GM06990 (cell line): ENCODE data around the gene TEN1.

Source experiments
- DNase-seq: peaks from one replicate; pipeline ENCODE4 v3.0.0-alpha.2; 2011; ENCODE audit not compliant: insufficient read length; ENCODE audit errors: extremely low read depth
- H3K27me3 ChIP-seq: replicated peaks from 2 replicates; pipeline ENCODE4 v1.6.0; 2011; ENCODE audit warnings: low read length; ENCODE audit not compliant: control insufficient read depth, insufficient read depth
- H3K36me3 ChIP-seq: 2 replicates; pipeline ENCODE4 v1.5.1; 2011; ENCODE audit warnings: low read length; ENCODE audit not compliant: control insufficient read depth, insufficient read depth
- H3K4me3 ChIP-seq: replicated peaks from 2 replicates; pipeline ENCODE4 v1.5.1; 2011; ENCODE audit warnings: low read depth, mild to moderate bottlenecking, control low read depth, low read length
- TF ChIP-seq, protein P1 (sequence below): IDR thresholded peaks from 2 replicates; pipeline ENCODE4 v1.5.1; 2011; ENCODE audit warnings: low read length, control low read depth, mild to moderate bottlenecking, inconsistent platforms; ENCODE audit not compliant: insufficient read depth, poor library complexity, severe bottlenecking

The TEN1 gene

DNA sequence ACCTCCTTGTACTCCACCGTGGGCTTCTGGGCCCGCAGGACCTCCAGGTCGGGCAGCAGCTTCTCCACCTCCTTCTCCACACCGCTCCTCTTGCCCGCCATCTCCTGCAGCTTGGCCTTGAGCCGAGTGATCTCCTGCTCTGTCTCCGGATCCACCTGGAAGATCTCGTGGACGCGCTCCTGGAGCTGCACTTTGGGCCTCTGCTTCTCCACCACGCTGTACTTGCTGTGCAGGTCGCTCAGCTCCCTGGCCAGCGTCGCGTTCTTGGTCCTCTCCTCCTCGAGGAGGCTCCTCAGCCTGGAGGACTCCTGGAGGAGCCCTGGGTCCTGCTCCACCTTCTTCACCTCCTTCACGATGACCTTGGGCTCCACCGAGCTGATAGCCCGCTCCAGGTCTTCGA, 30.4 kb downstream of the TEN1 start:
- Histone ChIP-seq H3K36me3 (peaks cover 3% of the 10 kb centered on the region), H3K4me3 (no peak overlapping the region), H3K27me3 (no peaks in the 10 kb centered on the region; the same call in 1 of the 2 replicates)
- TF ChIP-seq, protein P1, sequence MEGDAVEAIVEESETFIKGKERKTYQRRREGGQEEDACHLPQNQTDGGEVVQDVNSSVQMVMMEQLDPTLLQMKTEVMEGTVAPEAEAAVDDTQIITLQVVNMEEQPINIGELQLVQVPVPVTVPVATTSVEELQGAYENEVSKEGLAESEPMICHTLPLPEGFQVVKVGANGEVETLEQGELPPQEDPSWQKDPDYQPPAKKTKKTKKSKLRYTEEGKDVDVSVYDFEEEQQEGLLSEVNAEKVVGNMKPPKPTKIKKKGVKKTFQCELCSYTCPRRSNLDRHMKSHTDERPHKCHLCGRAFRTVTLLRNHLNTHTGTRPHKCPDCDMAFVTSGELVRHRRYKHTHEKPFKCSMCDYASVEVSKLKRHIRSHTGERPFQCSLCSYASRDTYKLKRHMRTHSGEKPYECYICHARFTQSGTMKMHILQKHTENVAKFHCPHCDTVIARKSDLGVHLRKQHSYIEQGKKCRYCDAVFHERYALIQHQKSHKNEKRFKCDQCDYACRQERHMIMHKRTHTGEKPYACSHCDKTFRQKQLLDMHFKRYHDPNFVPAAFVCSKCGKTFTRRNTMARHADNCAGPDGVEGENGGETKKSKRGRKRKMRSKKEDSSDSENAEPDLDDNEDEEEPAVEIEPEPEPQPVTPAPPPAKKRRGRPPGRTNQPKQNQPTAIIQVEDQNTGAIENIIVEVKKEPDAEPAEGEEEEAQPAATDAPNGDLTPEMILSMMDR = no peak
- no peak for DNase-seq

DNA sequence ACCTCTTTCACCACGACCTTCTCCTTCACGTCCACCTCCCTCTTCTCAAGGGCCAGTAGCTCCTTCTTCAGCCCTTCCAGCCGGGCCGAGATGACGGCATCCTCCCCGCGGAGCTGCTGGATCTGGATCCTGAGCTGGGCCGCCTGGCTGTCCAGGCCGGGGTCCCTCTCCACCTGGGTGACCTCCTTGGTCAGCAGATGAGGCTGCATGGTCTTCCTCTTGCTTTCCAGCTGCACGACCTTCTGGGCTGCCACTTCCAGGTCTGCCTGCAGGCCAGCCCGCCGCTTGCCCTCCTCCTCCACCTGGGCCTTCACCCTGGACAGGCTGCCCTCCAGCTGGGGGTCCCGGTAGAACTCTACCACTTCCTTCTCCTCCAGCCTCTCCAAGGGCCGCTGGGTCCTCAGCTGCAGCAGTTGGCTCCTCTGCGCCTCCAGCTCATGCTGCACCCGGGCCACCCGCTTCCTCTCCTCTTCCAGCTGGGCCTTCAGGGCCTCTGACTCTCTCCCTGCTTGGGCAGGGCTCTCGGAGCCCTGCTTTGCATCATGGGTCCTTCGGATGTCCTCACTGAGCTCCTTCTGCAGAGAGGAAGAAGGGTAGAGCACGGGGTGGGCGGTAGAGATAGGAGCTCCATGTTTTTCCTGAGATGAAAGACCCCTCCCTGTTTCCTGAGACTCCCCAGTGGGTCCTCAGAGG, 31.1 kb downstream of the TEN1 start:
- DNase-seq = no peak
- no peak overlapping the region for H3K4me3 ChIP-seq
- H3K36me3 ChIP-seq = no peaks in the 10 kb centered on the region; the same call in 1 of the 2 replicates
- H3K27me3 ChIP-seq = no peaks in the 10 kb centered on the region; the same call in 1 of the 2 replicates
- TF ChIP-seq, protein P1 = no peak

DNA sequence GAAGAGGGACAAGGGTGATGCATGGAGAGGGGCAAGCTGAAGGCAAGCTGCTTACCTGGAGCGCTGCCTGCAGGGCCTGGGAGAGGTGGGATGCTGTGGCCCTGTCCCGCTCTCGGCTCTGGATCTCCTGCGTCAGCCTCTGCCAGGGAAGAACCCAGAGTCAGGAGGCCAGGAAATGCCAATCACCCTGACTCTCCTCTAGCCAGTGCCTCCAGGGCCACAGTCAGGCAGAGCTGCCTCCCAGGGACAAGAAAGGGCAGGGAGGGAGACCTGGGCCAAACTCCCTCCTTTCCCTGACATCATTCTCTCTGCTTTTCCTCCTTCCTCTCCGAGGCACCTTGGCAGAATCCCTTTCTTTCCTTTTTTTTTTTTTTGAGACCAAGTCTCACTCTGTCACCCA, 32.9 kb downstream of the TEN1 start:
- Histone ChIP-seq H3K4me3 (no peak overlapping the region), H3K36me3 (no peaks in the 10 kb centered on the region), H3K27me3 (no peaks in the 10 kb centered on the region; the same call in 1 of the 2 replicates)
- TF ChIP-seq, protein P1 = no peak
- DNase-seq = no peak

DNA sequence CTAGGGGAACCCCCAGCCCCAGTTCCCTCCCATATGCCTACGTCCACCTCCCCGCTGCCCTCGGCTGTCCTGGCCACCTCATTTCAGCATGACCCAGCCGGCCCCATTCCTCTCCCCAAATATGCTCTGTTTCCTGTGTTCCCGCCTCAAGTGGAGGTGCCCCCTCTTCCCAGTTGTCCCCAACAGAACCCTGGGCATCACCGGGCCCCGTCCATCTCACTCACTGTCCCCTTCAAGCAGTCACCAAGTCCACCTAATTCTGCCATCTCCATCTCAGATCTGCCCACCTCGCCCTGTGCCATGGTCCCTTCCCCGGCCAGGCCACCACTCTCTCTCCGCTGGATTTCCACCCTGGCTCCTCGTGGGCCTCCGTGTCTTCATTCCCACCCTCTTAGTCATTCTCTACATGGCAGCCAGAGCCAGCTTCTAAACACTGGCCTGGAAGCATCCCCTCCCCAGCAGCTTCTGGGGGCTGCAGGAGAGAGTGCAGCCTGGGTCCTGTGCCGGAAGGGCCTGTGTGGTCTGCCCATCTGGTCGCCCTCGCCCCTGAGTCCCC, 34.4 kb downstream of the TEN1 start:
- DNase-seq = no peak
- Histone ChIP-seq H3K36me3 (no peaks in the 10 kb centered on the region), H3K4me3 (no peak overlapping the region), H3K27me3 (no peaks in the 10 kb centered on the region; the same call in 1 of the 2 replicates)
- TF ChIP-seq, protein P1 = no peak

DNA sequence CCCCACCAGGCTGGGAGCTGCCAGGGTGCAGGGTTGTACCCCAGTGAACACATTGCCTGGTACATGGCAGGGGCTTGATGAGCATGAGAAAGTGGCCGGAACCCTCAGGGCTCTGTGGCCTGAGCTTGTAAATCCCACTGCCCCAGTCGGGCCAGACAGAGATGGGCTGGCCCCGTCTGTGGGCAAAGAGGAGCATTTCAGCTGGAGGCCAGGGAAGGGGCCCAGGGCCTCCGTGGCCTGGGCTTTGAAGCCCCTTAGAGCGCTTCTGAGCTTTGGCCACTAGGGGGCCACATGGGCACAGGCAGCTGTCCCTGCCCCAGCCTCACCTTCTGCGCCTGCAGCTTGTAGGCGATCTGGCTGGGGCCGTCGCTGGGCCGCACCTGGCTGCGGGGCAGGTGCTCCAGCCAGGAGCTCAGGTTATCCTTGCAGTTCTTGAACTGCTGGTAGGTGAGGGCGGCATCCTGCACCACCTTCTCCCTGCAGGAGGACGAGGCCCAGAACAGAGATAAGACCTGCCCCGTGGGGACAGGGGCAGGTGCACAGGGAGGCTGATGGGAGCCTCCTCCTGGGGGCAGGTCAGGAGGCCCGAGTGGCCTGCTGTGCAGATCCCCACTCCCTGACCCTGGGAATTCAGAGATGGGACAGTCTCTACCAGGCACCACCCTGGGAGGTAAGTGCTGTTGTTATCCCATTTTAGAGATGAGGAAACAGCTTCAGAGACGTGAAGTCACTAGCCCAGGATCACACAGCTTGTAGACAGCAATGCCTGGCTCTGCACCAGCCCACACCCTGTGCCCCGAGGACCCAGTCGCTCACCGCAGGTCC, 35.3 kb downstream of the TEN1 start:
- TF ChIP-seq, protein P1 = peak; percentile 99
- Histone ChIP-seq H3K4me3 (no peak overlapping the region), H3K36me3 (no peaks in the 10 kb centered on the region), H3K27me3 (no peaks in the 10 kb centered on the region; the same call in 1 of the 2 replicates)
- DNase-seq = peak; percentile 56
